KMS-11 (cell line): ENCODE results near the gene GSTA3.
"Not testable (repeated sequence)": the region's sequence is repeated elsewhere in the genome, so short reads cannot be mapped to it uniquely, and the experiment has no call there.

ENCODE experiments used
- H2AFZ ChIP-seq: fragments of 200-600 bp; sonication (generic); 2 replicates; pipeline ENCODE4 v1.6.1; 2016; ENCODE audit warnings: antibody characterized with exemption, mixed run types, low read depth
- H3K27ac ChIP-seq: fragments of 200-600 bp; sonication (generic); 2 replicates; pipeline ENCODE4 v1.6.1; 2016; ENCODE audit warnings: mild to moderate bottlenecking, mixed run types
- H3K27me3 ChIP-seq: fragments of 200-600 bp; sonication (generic); 2 replicates; pipeline ENCODE4 v1.6.1; 2017; ENCODE audit warnings: mild to moderate bottlenecking, low read depth, mixed run types, moderate library complexity; ENCODE audit not compliant: insufficient read depth
- H3K36me3 ChIP-seq: fragments of 200-600 bp; sonication (generic); 2 replicates; pipeline ENCODE4 v1.6.1; 2017; ENCODE audit warnings: mild to moderate bottlenecking, mixed run types; ENCODE audit not compliant: insufficient read depth
- H3K4me1 ChIP-seq: fragments of 200-600 bp; sonication (generic); 2 replicates; pipeline ENCODE4 v1.6.1; 2016; ENCODE audit warnings: mild to moderate bottlenecking, low read depth, mixed run types; ENCODE audit not compliant: poor library complexity, severe bottlenecking
- H3K4me2 ChIP-seq: fragments of 200-600 bp; sonication (generic); 2 replicates; pipeline ENCODE4 v1.7.0; 2016; ENCODE audit warnings: mild to moderate bottlenecking, mixed run types
- H3K4me3 ChIP-seq: fragments of 200-600 bp; sonication (generic); IDR thresholded peaks from 2 replicates; pipeline ENCODE4 v1.6.1; 2017; ENCODE audit warnings: low read depth, low read length, mixed read lengths; ENCODE audit not compliant: insufficient read depth
- H3K79me2 ChIP-seq: fragments of 200-600 bp; sonication (generic); 2 replicates; pipeline ENCODE4 v1.6.1; 2016; ENCODE audit warnings: low read depth, mixed run types; ENCODE audit not compliant: insufficient read depth
- H3K9ac ChIP-seq: fragments of 200-600 bp; sonication (generic); 2 replicates; pipeline ENCODE4 v1.6.1; 2016; ENCODE audit warnings: mild to moderate bottlenecking, mixed run types
- H4K20me1 ChIP-seq: fragments of 200-600 bp; sonication (generic); 2 replicates; pipeline ENCODE4 v1.6.1; 2016; ENCODE audit warnings: mild to moderate bottlenecking, mixed run types; ENCODE audit not compliant: insufficient read depth
- CTCF ChIP-seq: fragments of 200-600 bp; sonication (generic); conservative IDR thresholded peaks from 2 replicates; pipeline ENCODE4 v1.6.1; 2017; ENCODE audit warnings: low read depth, mild to moderate bottlenecking, antibody characterized with exemption, low read length, moderate library complexity, mixed read lengths

The GSTA3 gene

GRCh38 chr6:52904562-52905279 lies 4.8 kb downstream of the GSTA3 start:
- H3K27ac ChIP-seq = no peak overlapping the region
- no peak overlapping the region for H3K4me2 ChIP-seq
- no peaks in the 10 kb centered on the region for H4K20me1 ChIP-seq
- TF ChIP-seq CTCF = peak; percentile 35
- H3K4me3 ChIP-seq = no peak overlapping the region
- H2AFZ ChIP-seq = no peak overlapping the region
- H3K36me3 ChIP-seq = no peaks in the 10 kb centered on the region
- no peak overlapping the region for H3K9ac ChIP-seq
- H3K4me1 ChIP-seq = peaks cover 2% of the 10 kb centered on the region
- no peaks in the 10 kb centered on the region for H3K27me3 ChIP-seq
- no peaks in the 10 kb centered on the region for H3K79me2 ChIP-seq

GRCh38 chr6:52900536-52900935 lies 9.0 kb downstream of the GSTA3 start:
- H3K4me2 ChIP-seq = no peak overlapping the region

GRCh38 chr6:52895790-52896189 lies 13.7 kb downstream of the GSTA3 start:
- not testable (repeated sequence) for H3K27ac ChIP-seq, H3K4me2 ChIP-seq, H3K4me1 ChIP-seq, H3K27me3 ChIP-seq, H2AFZ ChIP-seq, H3K36me3 ChIP-seq, H3K4me3 ChIP-seq, H3K79me2 ChIP-seq, H4K20me1 ChIP-seq, H3K9ac ChIP-seq

More at GRCh38 chr6:52900536-52900935, 9.0 kb downstream of the GSTA3 start:
- H3K4me3 ChIP-seq = no peak overlapping the region
- H3K36me3 ChIP-seq = no peaks in the 10 kb centered on the region
- H3K27me3 ChIP-seq = no peaks in the 10 kb centered on the region
- H4K20me1 ChIP-seq = no peaks in the 10 kb centered on the region
- no peak overlapping the region for H3K9ac ChIP-seq
- no peak overlapping the region for H2AFZ ChIP-seq
- H3K27ac ChIP-seq = no peak overlapping the region
- TF ChIP-seq CTCF = no peak
- H3K79me2 ChIP-seq = no peaks in the 10 kb centered on the region
- no peaks in the 10 kb centered on the region for H3K4me1 ChIP-seq

GRCh38 chr6:52894285-52894684 lies 15.2 kb downstream of the GSTA3 start:
- H3K4me2 ChIP-seq = no peak overlapping the region
- no peak for TF ChIP-seq CTCF
- H4K20me1 ChIP-seq = no peaks in the 10 kb centered on the region
- H3K79me2 ChIP-seq = no peaks in the 10 kb centered on the region
- H3K36me3 ChIP-seq = no peaks in the 10 kb centered on the region
- no peaks in the 10 kb centered on the region for H3K4me1 ChIP-seq
- no peak overlapping the region for H3K27ac ChIP-seq
- no peak overlapping the region for H3K4me3 ChIP-seq
- H2AFZ ChIP-seq = no peak overlapping the region
- H3K9ac ChIP-seq = no peak overlapping the region
- no peaks in the 10 kb centered on the region for H3K27me3 ChIP-seq

GRCh38 chr6:52893803-52894202 lies 15.7 kb downstream of the GSTA3 start:
- no peak for TF ChIP-seq CTCF
- H3K36me3 ChIP-seq = no peaks in the 10 kb centered on the region
- H3K4me3 ChIP-seq = no peak overlapping the region
- no peak overlapping the region for H2AFZ ChIP-seq
- H3K4me1 ChIP-seq = no peaks in the 10 kb centered on the region
- H3K79me2 ChIP-seq = no peaks in the 10 kb centered on the region
- no peak overlapping the region for H3K4me2 ChIP-seq
- no peak overlapping the region for H3K27ac ChIP-seq
- H3K27me3 ChIP-seq = no peaks in the 10 kb centered on the region
- no peaks in the 10 kb centered on the region for H4K20me1 ChIP-seq
- no peak overlapping the region for H3K9ac ChIP-seq
